Activated T-cell treated with anti-CD3 and anti-CD28 coated beads, Interleukin-2, amount 50 U/mL, for 72 hours (primary cell): ENCODE data around the gene LRP4. TPM values are rescaled to one million over a fixed set of nuclear protein-coding genes. Genes with fewer than 3 reads are reported as not detected.

Experiments
- ATAC-seq, 2 donors: fragments of 150-1000 bp; cut with Tn5 transposase; replicated peaks in 1 of 2; 2 replicates each; pipeline ENCODE4 v1.10.0; 2021; ENCODE audit warnings: moderate library complexity in 2 of 2, mild to moderate bottlenecking in 1 of 2
- DNase-seq, 2 donors: peaks; one replicate each; pipeline ENCODE4 v3.0.0; 2021 to 2022; ENCODE audit warnings: mixed read lengths in 1 of 2
- H3K27ac Mint-ChIP-seq: one replicate; pipeline ENCODE4 v1.8.0; 2022; ENCODE audit warnings: mild to moderate bottlenecking, moderate library complexity, mixed read lengths
- H3K27me3 Mint-ChIP-seq: one replicate; pipeline ENCODE4 v1.8.0; 2022; ENCODE audit warnings: low read depth, mixed read lengths
- H3K36me3 Mint-ChIP-seq, 2 donors: one replicate each; pipeline ENCODE4 v1.8.0; 2022; ENCODE audit warnings: mixed read lengths in 2 of 2, mild to moderate bottlenecking in 1 of 2; ENCODE audit not compliant: insufficient read depth in 2 of 2
- H3K4me1 Mint-ChIP-seq: one replicate; pipeline ENCODE4 v1.8.0; 2022; ENCODE audit warnings: low read depth, mixed read lengths
- H3K4me3 Mint-ChIP-seq, 2 donors: one replicate each; pipeline ENCODE4 v1.8.0; 2022; ENCODE audit warnings: mild to moderate bottlenecking in 2 of 2, mixed read lengths in 2 of 2, moderate library complexity in 2 of 2
- H3K9me3 Mint-ChIP-seq, 2 donors: one replicate each; pipeline ENCODE4 v1.8.0; 2022; ENCODE audit warnings: mixed read lengths in 2 of 2
- total RNA-seq, 2 donors: library from RNA; stranded (reverse); gene quantifications; one replicate each; pipeline ENCODE4 v1.2.3, GENCODE V29; 2022

LRP4 gene
- total RNA-seq, 2 donors from 2014 or later = 0.09 TPM; not detected in 1

DNA sequence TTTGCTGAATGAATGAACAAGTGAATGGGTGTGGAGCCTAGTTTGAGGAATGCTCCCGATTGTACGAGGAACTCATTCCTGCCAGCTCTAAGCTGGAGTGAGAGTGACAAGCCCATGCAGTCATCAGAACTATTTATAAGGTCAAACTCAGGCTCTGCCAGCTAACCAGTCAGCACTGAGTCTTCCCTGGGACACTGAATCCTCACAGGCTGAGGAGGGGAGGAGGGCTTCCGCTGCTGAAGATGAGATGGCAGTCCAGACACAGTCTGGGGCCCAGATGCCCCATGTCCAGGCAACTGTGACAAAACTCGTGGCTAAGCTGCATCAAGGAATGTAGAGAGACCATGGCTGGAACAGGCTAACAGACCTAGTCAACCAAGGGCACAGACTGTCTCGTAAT is 4.0 kb downstream of the LRP4 start:
- no peak for ATAC-seq
- Mint-ChIP-seq H3K9me3 (no peaks in the 10 kb centered on the region), H3K27me3 (peaks cover 67% of the 10 kb centered on the region), H3K27ac (no peak overlapping the region), H3K4me3 (no peak overlapping the region), H3K4me1 (peaks cover 22% of the 10 kb centered on the region), H3K36me3 (no peaks in the 10 kb centered on the region)
- DNase-seq = no peak

DNA sequence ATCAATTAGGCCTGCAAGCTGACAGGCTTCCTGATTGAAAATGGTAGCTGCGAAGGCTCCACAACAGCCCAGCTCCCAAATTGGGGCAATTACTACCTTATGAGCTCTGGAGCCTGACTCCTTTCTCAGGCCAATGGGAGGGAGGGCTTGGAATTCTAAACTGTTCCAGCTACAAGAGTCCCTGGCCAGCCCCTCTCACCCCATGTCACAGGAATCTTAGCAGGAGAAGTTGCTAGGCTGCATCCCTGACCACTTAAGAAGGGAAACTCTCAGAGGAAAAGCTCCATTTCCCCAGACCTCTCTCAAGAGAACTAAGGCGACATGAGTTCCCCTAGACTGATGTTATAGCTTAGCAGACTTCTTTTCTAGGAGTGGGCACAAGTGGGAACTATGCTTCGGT is 4.9 kb downstream of the LRP4 start:
- H3K9me3 Mint-ChIP-seq = no peaks in the 10 kb centered on the region
- DNase-seq = no peak
- H3K36me3 Mint-ChIP-seq = no peaks in the 10 kb centered on the region
- H3K4me1 Mint-ChIP-seq = peaks cover 14% of the 10 kb centered on the region
- no peak overlapping the region for H3K27ac Mint-ChIP-seq
- H3K4me3 Mint-ChIP-seq = no peak overlapping the region
- ATAC-seq = no peak
- H3K27me3 Mint-ChIP-seq = peaks cover 59% of the 10 kb centered on the region

DNA sequence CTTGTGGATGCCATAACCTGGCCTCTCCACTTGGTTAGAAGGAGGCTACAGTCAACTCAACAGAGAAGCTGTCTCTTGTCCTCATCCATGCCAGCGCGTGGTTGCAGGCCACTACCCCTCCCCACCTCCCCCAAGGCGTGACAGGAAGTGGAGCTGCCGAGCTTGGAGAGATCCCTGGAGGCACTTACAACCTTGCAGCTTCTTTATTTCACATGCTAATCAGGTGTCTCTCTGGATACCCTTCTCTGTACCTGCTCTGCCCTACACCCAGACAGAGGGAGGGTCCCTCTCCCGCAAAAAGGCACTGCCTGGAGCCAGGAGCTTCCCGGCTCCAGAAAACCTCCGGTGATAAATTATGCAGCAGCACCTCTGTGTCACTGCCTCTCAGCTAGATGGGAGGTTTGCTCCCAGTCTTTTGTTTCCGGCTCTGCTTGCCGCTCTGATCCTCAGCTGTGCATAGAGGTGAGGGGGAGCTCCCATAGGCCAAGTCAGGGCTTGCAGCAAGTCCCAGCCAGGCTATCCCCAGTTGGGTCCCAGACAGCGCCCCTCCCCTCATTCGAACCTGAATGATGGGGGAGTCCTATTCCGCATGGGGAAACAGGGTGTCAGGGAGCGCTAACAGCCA is 5.7 kb downstream of the LRP4 start:
- ATAC-seq = no peak
- H3K4me3 Mint-ChIP-seq = no peak overlapping the region
- peaks cover 59% of the 10 kb centered on the region for H3K27me3 Mint-ChIP-seq
- no peak for DNase-seq
- H3K9me3 Mint-ChIP-seq = no peaks in the 10 kb centered on the region
- H3K36me3 Mint-ChIP-seq = no peaks in the 10 kb centered on the region
- H3K27ac Mint-ChIP-seq = no peak overlapping the region
- H3K4me1 Mint-ChIP-seq = peaks cover 14% of the 10 kb centered on the region

DNA sequence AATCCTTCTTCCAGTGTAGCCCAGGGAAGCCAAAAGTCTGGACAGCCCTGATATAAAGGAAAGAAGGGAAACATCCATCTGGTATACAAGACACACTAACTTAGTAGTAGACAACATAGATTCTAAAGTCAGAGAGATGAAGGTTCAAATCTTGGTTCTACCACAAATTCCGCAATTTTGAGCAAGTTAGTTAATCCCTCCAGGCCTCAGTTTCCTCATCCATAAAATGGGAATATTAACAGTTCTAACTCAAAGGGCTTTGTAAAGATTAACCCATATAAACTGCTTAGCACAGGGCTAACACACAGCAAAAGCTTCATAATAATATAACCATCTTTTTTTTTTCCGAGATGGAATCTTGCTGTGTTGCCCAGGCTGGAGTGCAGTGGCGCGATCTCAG is 10.7 kb downstream of the LRP4 start:
- ATAC-seq = no peak
- Mint-ChIP-seq H3K27me3 (peaks cover 20% of the 10 kb centered on the region), H3K4me3 (no peak overlapping the region), H3K36me3 (no peaks in the 10 kb centered on the region), H3K4me1 (no peaks in the 10 kb centered on the region), H3K27ac (no peak overlapping the region), H3K9me3 (no peaks in the 10 kb centered on the region)
- DNase-seq = no peak

DNA sequence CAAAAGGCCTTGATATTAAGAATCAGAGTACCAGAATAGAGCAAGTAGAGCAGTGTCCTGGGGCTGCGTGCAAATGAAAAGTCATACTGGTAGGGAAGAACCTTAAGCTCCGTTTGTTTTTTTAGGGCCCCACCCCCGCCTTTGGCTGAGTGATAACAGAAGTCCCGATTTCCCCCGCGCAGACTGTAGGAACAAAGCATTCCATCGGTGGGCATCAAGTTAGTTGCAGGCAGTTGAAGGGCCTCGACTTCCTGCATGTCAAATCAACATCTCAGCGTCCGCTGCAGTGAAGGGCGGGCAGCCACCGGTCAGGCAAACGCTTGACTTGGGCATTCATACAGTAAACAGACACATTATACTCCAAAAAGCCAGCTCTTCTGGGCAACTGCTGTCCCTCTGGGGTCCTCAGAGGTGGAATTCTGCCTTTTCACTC is 11.7 kb downstream of the LRP4 start:
- Mint-ChIP-seq H3K4me3 (no peak overlapping the region), H3K27me3 (peaks cover 14% of the 10 kb centered on the region), H3K9me3 (no peaks in the 10 kb centered on the region), H3K27ac (no peak overlapping the region), H3K36me3 (no peaks in the 10 kb centered on the region), H3K4me1 (no peaks in the 10 kb centered on the region)
- ATAC-seq (no peak), DNase-seq (no peak)

DNA sequence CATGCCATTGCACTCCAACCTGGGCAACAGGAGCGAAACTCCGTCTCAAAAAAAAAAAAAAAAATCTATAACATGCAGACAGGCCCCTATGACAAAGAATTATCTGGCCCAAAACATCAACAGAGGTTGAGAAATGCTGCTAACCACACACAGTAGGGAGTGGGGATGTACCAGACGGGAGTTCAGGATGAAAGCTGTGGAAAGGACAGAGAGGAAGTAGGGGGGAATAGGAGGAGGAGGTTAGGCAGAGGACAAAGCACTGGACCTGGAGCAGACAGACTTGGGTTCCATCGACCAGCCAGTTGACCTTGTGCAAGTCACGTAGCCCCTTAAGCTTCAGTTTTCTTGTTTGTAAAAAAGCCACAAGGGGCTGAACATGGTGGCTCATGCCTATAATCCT is 12.5 kb downstream of the LRP4 start:
- no peak for ATAC-seq
- Mint-ChIP-seq H3K27ac (no peak overlapping the region), H3K9me3 (no peaks in the 10 kb centered on the region), H3K36me3 (no peaks in the 10 kb centered on the region), H3K4me1 (no peaks in the 10 kb centered on the region), H3K27me3 (peaks cover 8% of the 10 kb centered on the region), H3K4me3 (no peak overlapping the region)
- no peak for DNase-seq

DNA sequence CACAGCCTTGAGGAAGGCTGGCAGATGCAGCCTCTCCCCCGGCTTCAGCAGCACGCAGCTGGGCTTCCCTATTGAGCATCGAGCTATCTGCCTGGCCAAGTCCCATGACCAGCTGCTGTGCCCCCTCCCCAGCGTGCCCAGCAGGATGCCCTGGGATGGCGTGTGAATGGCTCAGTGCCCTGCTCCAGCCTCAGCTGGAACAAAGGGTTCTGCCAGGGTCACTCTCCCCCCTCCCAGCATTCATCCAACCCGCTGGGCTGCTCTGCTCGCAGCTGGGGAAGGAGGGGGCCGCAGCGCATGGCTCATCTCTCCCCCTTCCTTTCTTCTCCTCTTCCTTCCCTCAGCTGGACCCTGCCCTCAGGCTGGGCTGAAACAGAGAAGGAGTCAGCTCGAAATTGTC is 14.5 kb downstream of the LRP4 start:
- no peaks in the 10 kb centered on the region for H3K36me3 Mint-ChIP-seq
- no peaks in the 10 kb centered on the region for H3K4me1 Mint-ChIP-seq
- H3K4me3 Mint-ChIP-seq = no peak overlapping the region

DNA sequence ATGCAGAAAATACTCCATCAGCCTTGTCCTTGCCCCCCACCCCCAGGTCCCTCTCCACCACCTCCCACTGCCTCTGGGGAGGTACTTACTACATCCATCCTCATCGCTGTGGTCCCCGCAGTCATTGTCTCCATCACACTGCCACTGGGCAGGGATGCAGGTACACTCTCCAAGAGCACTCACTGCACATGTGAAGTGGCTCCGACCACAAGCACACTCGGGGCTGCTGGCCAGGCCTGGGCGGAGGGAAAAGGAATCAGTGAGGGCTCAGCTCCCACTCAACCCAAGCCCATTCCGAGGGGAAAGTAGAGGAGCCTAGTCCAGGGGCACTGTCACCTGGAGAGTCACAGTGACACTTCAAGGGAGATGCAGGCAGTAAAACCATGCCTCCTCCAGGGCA is 15.7 kb downstream of the LRP4 start:
- DNase-seq = no peak
- Mint-ChIP-seq H3K4me3 (no peak overlapping the region), H3K4me1 (no peaks in the 10 kb centered on the region), H3K27ac (no peak overlapping the region), H3K36me3 (no peaks in the 10 kb centered on the region), H3K27me3 (no peaks in the 10 kb centered on the region), H3K9me3 (no peaks in the 10 kb centered on the region)
- ATAC-seq = no peak

More for the DNA sequence above, 14.5 kb downstream of the LRP4 start:
- Mint-ChIP-seq H3K27me3 (no peaks in the 10 kb centered on the region), H3K27ac (no peak overlapping the region), H3K9me3 (no peaks in the 10 kb centered on the region)
- ATAC-seq (no peak), DNase-seq (no peak)

DNA sequence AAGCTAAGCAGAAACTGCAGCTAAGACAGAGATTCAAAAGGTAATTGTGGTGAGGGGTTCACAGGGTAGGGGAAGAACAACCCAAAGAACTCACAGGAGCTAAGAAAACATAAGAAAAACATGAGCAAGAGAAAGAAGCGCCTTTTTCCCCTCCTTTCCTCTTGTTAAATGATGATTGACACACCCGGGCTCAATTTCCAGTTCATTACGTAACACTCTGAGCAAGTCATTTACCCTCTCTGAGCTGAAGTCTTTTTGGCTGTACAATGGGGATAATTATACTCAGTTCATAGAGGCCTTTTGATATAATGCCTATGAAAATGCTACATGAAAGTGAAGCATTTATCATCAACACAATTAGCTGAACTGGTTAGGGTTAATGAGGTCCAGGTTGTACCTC is 17.2 kb downstream of the LRP4 start:
- Mint-ChIP-seq H3K4me1 (no peaks in the 10 kb centered on the region), H3K27ac (no peak overlapping the region), H3K9me3 (no peaks in the 10 kb centered on the region), H3K27me3 (no peaks in the 10 kb centered on the region), H3K4me3 (no peak overlapping the region), H3K36me3 (no peaks in the 10 kb centered on the region)
- DNase-seq = no peak
- no peak for ATAC-seq

DNA sequence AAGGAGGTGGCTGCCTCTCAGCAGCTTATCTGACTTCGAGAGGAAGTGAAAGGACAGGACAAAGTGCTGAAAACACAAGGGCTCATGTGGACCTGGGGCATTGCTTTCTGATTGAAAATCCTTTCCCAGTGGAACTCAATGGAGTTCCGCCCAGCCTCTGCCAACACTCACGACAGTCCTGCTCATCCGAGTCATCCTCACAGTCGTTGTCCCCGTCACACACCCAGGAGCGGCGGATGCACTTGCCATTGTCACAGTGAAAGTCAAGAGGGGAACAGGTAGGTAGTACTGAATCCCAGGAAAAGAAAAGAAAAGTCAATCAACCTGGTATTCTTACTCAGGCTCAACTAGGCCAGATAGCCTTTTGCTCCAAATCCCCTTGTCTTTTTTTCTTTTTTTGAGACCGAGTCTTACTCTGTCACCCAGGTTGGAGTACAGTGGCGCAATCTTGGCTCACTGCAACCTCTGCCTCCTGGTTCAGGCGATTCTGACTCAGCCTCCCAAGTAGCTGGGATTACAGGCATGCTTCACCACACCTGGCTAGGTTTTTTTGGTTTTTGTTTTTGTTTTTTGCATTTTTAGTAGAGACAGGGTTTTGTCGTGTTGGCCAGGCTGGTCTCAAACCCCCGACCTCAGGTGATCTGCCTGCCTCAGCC is 18.1 kb downstream of the LRP4 start:
- Mint-ChIP-seq H3K4me1 (no peaks in the 10 kb centered on the region), H3K4me3 (no peak overlapping the region), H3K9me3 (no peaks in the 10 kb centered on the region), H3K27me3 (no peaks in the 10 kb centered on the region), H3K27ac (no peak overlapping the region), H3K36me3 (no peaks in the 10 kb centered on the region)
- ATAC-seq (no peak), DNase-seq (no peak)

DNA sequence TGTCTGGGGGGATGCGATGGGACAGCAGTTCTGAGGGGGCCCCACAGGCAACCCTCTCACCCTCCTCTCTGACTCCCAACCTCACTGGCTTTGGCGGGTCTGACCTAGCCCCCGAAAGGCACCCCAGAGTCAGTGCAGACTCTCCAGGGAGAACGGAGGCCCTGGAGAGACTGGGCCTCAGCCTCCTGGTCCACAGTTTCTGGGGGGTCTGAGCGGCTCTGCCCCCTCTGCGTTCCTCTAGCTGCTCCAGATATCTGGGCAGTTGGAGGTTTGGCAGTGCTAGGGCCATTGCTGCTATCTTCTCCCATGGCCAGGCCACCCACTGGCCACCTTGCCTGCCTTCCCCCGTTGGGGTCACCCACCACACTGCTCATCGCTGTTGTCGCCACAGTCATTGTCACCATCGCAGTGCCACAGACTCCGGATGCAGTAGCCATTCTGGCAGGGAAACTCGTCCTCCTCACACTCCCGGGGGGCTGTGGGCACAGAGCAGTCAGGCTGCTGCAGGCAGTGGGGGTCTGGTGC is 18.8 kb downstream of the LRP4 start:
- H3K27ac Mint-ChIP-seq = no peak overlapping the region
- no peak for ATAC-seq
- H3K36me3 Mint-ChIP-seq = no peaks in the 10 kb centered on the region
- no peak overlapping the region for H3K4me3 Mint-ChIP-seq
- H3K27me3 Mint-ChIP-seq = no peaks in the 10 kb centered on the region
- H3K4me1 Mint-ChIP-seq = no peaks in the 10 kb centered on the region
- H3K9me3 Mint-ChIP-seq = no peaks in the 10 kb centered on the region
- no peak for DNase-seq

DNA sequence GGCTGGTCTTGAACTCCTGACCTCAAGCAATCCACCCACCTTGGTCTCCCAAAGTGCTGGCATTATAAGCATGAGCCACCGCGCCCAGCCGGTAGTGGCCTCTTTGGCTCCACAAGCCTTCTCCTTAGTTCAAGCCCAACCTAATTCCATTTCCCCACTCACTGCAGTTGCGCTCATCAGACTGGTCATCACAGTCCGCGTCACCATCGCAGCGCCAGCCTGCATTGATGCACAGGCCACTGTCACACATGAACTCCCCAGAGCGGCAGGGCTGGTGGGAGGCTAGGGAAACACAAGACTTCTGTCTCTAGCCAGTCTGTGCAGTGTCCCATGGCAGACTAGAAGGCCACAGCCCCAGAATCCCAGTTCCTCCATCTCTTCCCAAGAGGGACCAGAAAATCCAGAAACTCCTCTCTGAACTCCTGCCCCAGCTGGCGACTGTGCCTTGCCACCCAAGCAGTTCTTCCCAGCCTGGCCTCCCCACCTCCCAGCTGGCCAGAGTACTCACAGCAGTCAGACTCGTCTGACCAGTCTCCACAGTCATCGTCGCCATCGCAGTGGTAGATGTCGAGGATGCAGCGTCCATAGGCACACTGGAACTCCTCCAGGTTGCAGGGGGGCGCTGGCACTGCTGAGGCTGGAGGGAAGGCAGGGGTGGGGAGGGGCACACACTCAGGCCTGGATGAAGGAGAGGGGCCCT is 19.8 kb downstream of the LRP4 start:
- Mint-ChIP-seq H3K27ac (no peak overlapping the region), H3K27me3 (no peaks in the 10 kb centered on the region), H3K36me3 (no peaks in the 10 kb centered on the region), H3K9me3 (no peaks in the 10 kb centered on the region), H3K4me1 (no peaks in the 10 kb centered on the region), H3K4me3 (no peak overlapping the region)
- no peak for ATAC-seq
- DNase-seq = no peak

DNA sequence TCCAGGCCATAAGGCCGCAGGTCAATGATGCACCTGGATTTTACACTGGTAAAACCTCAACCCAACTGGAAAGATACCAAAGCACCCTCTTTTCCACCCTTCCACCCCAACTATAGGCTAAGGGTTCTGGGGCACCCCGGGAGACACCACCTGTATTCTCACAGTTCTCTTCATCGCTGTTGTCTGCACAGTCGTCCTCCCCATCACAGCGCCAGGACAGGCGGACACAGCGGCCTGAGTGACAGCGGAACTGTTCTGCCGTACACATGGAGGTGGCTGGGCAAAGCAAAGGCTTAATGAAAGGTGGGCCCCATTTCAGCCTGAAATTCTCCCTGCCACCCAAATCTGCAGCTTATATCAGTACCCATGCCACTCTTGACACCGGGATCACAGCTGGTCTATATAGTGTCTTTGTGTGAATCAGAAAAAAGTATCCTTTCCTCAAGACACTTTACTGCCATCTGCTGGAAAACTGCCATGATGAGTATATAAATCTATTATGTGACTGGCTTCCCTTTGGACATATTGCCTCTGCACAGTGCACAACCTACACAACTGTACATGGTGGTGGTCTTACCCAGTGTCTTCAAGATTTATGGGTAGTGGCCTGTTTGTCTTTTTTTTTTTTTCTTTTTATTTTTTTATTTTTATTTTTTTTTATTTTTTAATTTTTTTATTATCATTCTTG is 21.5 kb downstream of the LRP4 start:
- no peak overlapping the region for H3K4me3 Mint-ChIP-seq

More for the DNA sequence above, 21.5 kb downstream of the LRP4 start:
- DNase-seq (no peak), ATAC-seq (peak in 1 of 2 donors; percentile 38)
- Mint-ChIP-seq H3K9me3 (no peaks in the 10 kb centered on the region), H3K27ac (no peak overlapping the region), H3K27me3 (no peaks in the 10 kb centered on the region), H3K4me1 (no peaks in the 10 kb centered on the region), H3K36me3 (no peaks in the 10 kb centered on the region)
